ENCODE data around the gene MRPL42.
"Not testable (repeated sequence)": the region's sequence is repeated elsewhere in the genome, so short reads cannot be mapped to it uniquely, and the experiment has no call there.

MRPL42 gene

GRCh38 chr12:93447555-93448290, 19.6 kb upstream of the MRPL42 start:
- DNase-seq = no peak

- DNase-seq = no peak
These were observed 18.5 kb upstream of the MRPL42 start for GRCh38 chr12:93448796-93449195.

- no peak for DNase-seq
These were observed 18.0 kb upstream of the MRPL42 start for GRCh38 chr12:93449277-93449676.

- DNase-seq = no peak
These were observed 15.7 kb upstream of the MRPL42 start for GRCh38 chr12:93451423-93452158.

GRCh38 chr12:93453633-93454032, 13.7 kb upstream of the MRPL42 start:
- no peak for DNase-seq

GRCh38 chr12:93456077-93456476, 11.2 kb upstream of the MRPL42 start:
- no peak for DNase-seq

GRCh38 chr12:93459097-93459496, 8.2 kb upstream of the MRPL42 start:
- DNase-seq = no peak

- no peak for DNase-seq
These were observed 7.3 kb upstream of the MRPL42 start for GRCh38 chr12:93460003-93460402.

- DNase-seq = no peak
These were observed 6.4 kb upstream of the MRPL42 start for GRCh38 chr12:93460902-93461301.

GRCh38 chr12:93461503-93461902, 5.8 kb upstream of the MRPL42 start:
- DNase-seq = no peak

GRCh38 chr12:93465841-93466240, 1.5 kb upstream of the MRPL42 start:
- DNase-seq = no peak

- no peak for DNase-seq
These were observed 526 bp upstream of the MRPL42 start for GRCh38 chr12:93466625-93467350.

GRCh38 chr12:93468008-93468371, 676 bp downstream of the MRPL42 start:
- no peak for DNase-seq

GRCh38 chr12:93469386-93469785, 2.1 kb downstream of the MRPL42 start:
- no peak for DNase-seq

- DNase-seq = no peak
These were observed 9.2 kb downstream of the MRPL42 start for GRCh38 chr12:93476555-93476954.

- DNase-seq = no peak
These were observed 15.4 kb downstream of the MRPL42 start for GRCh38 chr12:93482721-93483120.

- no peak for DNase-seq
These were observed 16.0 kb downstream of the MRPL42 start for GRCh38 chr12:93483151-93483807.

GRCh38 chr12:93484315-93484981, 17.1 kb downstream of the MRPL42 start:
- no peak for DNase-seq

- not testable (repeated sequence) for DNase-seq
These were observed 25.5 kb downstream of the MRPL42 start for GRCh38 chr12:93492808-93493207.

- no peak for DNase-seq
These were observed 26.8 kb downstream of the MRPL42 start for GRCh38 chr12:93494096-93494495.

- DNase-seq = no peak
These were observed 30.1 kb downstream of the MRPL42 start for GRCh38 chr12:93497456-93497855.

GRCh38 chr12:93498813-93499212, 31.5 kb downstream of the MRPL42 start:
- DNase-seq = not testable (repeated sequence)

- no peak for DNase-seq
These were observed 32.9 kb downstream of the MRPL42 start for GRCh38 chr12:93500201-93500600.

Data from NCI-H1694 (cell line).